T-helper 1 cell treated with Interleukin-12 subunit alpha and Interleukin-12 subunit beta and Interleukin-4 antibody, amounts not matched to agents 30 ng/mL and 1 ng/mL, for 36 hours (primary cell): Measurements from ENCODE around the gene PLAC1. TPM values are rescaled to one million over a fixed set of nuclear protein-coding genes. Genes with fewer than 3 reads are reported as not detected.

Experiments used
- intact Hi-C: fragments of 100-400 bp; cut with micrococcal nuclease; formaldehyde crosslinking; loops from one replicate; pipeline ENCODE4 v1.15.1; 2024
- total RNA-seq: library from RNA; stranded (reverse); gene quantifications from 2 replicates; pipeline ENCODE4 v1.2.3, GENCODE V29; 2022

PLAC1 gene
- total RNA-seq, 1 donor from 2014 or later, result not detected

GRCh38 chrX:134631426-134632346 is 26.6 kb downstream of the PLAC1 start:
- intact Hi-C loops, result no loop called here

GRCh38 chrX:134628663-134629062 is 29.6 kb downstream of the PLAC1 start:
- intact Hi-C loops, result no loop called here

GRCh38 chrX:134626434-134626833 is 31.8 kb downstream of the PLAC1 start:
- intact Hi-C loops, result no loop called here

GRCh38 chrX:134625315-134625718 is 33.0 kb downstream of the PLAC1 start:
- intact Hi-C loops, result no loop called here

- intact Hi-C loops, result no loop called here
Observed at GRCh38 chrX:134624046-134624430, 34.2 kb downstream of the PLAC1 start.

- intact Hi-C loops, result no loop called here
Observed at GRCh38 chrX:134623293-134624045, 34.8 kb downstream of the PLAC1 start.

GRCh38 chrX:134622813-134623185 is 35.5 kb downstream of the PLAC1 start:
- intact Hi-C loops, result no loop called here

- intact Hi-C loops, result no loop called here
Observed at GRCh38 chrX:134622056-134622812, 36.0 kb downstream of the PLAC1 start.

- intact Hi-C loops, result no loop called here
Observed at GRCh38 chrX:134619838-134620237, 38.4 kb downstream of the PLAC1 start.

GRCh38 chrX:134613396-134613795 is 44.9 kb downstream of the PLAC1 start:
- intact Hi-C loops, result no loop called here

- intact Hi-C loops, result no loop called here
Observed at GRCh38 chrX:134608153-134608552, 50.1 kb downstream of the PLAC1 start.

- intact Hi-C loops, result no loop called here
Observed at GRCh38 chrX:134607523-134607922, 50.7 kb downstream of the PLAC1 start.

GRCh38 chrX:134604701-134605311 is 53.5 kb downstream of the PLAC1 start:
- intact Hi-C loops, result no loop called here

GRCh38 chrX:134603806-134604700 is 54.2 kb downstream of the PLAC1 start:
- intact Hi-C loops, result no loop called here

GRCh38 chrX:134602410-134602809 is 55.9 kb downstream of the PLAC1 start:
- intact Hi-C loops, result no loop called here

- intact Hi-C loops, result no loop called here
Observed at GRCh38 chrX:134601240-134601765, 57.0 kb downstream of the PLAC1 start.

GRCh38 chrX:134600714-134601113 is 57.6 kb downstream of the PLAC1 start:
- intact Hi-C loops, result no loop called here

- intact Hi-C loops, result no loop called here
Observed at GRCh38 chrX:134599184-134599914, 58.9 kb downstream of the PLAC1 start.

GRCh38 chrX:134592303-134592702 is 66.0 kb downstream of the PLAC1 start:
- intact Hi-C loops, result no loop called here
